Gastrocnemius medialis (tissue), 4 donors: ENCODE measurements around the gene MYO18B. TPM values are rescaled to one million over a fixed set of nuclear protein-coding genes. Genes with fewer than 3 reads are reported as not detected.

Experiments used
- ATAC-seq, 2 donors: fragments of 150-250 bp; one replicate each; pipeline ENCODE4 v1.9.1; 2016
- DNase-seq, 2 donors: peaks; one replicate each; pipeline ENCODE4 v3.0.0-alpha.2; 2019
- H3K27ac ChIP-seq, 4 donors: fragments of 200-600 bp; sonication (generic); 1 replicate in 1 of 4; 2 replicates in 3 of 4; pipeline ENCODE4 v1.5.1; 2016 to 2018; ENCODE audit warnings: mild to moderate bottlenecking in 2 of 4, moderate library complexity in 1 of 4
- H3K27me3 ChIP-seq, 3 donors: fragments of 200-600 bp; sonication (generic) in 2 of 3; 1 replicate in 1 of 3; 2 replicates in 2 of 3; pipeline versions ENCODE4 v1.5.1 to v1.6.0; 2016 to 2019; ENCODE audit warnings: mild to moderate bottlenecking in 1 of 3, moderate library complexity in 1 of 3
- H3K36me3 ChIP-seq, 2 donors: fragments of 200-600 bp; sonication (generic) in 1 of 2; one replicate each; pipeline ENCODE4 v1.5.1; 2017 to 2018
- H3K4me1 ChIP-seq, 2 donors: fragments of 200-600 bp; sonication (generic) in 1 of 2; one replicate each; pipeline ENCODE4 v1.5.1; 2016 to 2017; ENCODE audit warnings: mild to moderate bottlenecking in 2 of 2
- H3K4me3 ChIP-seq, 4 donors: fragments of 200-600 bp; sonication (generic) in 3 of 4; 1 replicate in 1 of 4; 2 replicates in 3 of 4; pipeline ENCODE4 v1.5.1; 2016 to 2019; ENCODE audit warnings: mild to moderate bottlenecking in 2 of 4
- H3K9me3 ChIP-seq, 3 donors: fragments of 200-600 bp; sonication (generic) in 2 of 3; 1 replicate in 1 of 3; 2 replicates in 2 of 3; pipeline ENCODE4 v1.5.1; 2016 to 2019
- POLR2A ChIP-seq, 2 donors: fragments of 450-650 bp; IDR thresholded peaks; one replicate each; pipeline ENCODE4 v1.6.1; 2017; ENCODE audit warnings: antibody characterized with exemption in 2 of 2, mild to moderate bottlenecking in 2 of 2, moderate library complexity in 2 of 2
- in situ Hi-C, 4 donors: fragments of 200-750 bp; cut with MboI; loops; one replicate each; pipeline versions ENCODE4 v1.15.0 to v1.8.0; 2017; ENCODE audit warnings: low sequenced_read_pairs in 4 of 4
- intact Hi-C: fragments of 100-400 bp; cut with DNase I; formaldehyde crosslinking; loops from one replicate; pipeline ENCODE4 v1.15.1; 2023; ENCODE audit warnings: low total_unique reads
- total RNA-seq, 4 donors: library from RNA; depleted of rRNA; stranded (reverse); fragments of >200 nt; gene quantifications; one replicate each; pipeline versions ENCODE4 v1.1.0 to v1.2.3, GENCODE V29; 2016
- TF ChIP-seq, protein P1 (sequence below), 5 experiments: fragments of 450-650 bp in 3 of 5; fragments of 200-600 bp in 2 of 5; sonication (generic) in 2 of 5; IDR thresholded peaks in 4 of 5; conservative IDR thresholded peaks in 1 of 5; 1 replicate in 4 of 5; 2 replicates in 1 of 5; pipeline ENCODE4 v1.5.1; 2016 to 2019; ENCODE audit warnings: antibody characterized with exemption in 5 of 5, mild to moderate bottlenecking in 3 of 5, moderate library complexity in 3 of 5

The MYO18B gene
- total RNA-seq, 4 donors from 2014 or later: 273 to 408 (median 362) TPM

DNA sequence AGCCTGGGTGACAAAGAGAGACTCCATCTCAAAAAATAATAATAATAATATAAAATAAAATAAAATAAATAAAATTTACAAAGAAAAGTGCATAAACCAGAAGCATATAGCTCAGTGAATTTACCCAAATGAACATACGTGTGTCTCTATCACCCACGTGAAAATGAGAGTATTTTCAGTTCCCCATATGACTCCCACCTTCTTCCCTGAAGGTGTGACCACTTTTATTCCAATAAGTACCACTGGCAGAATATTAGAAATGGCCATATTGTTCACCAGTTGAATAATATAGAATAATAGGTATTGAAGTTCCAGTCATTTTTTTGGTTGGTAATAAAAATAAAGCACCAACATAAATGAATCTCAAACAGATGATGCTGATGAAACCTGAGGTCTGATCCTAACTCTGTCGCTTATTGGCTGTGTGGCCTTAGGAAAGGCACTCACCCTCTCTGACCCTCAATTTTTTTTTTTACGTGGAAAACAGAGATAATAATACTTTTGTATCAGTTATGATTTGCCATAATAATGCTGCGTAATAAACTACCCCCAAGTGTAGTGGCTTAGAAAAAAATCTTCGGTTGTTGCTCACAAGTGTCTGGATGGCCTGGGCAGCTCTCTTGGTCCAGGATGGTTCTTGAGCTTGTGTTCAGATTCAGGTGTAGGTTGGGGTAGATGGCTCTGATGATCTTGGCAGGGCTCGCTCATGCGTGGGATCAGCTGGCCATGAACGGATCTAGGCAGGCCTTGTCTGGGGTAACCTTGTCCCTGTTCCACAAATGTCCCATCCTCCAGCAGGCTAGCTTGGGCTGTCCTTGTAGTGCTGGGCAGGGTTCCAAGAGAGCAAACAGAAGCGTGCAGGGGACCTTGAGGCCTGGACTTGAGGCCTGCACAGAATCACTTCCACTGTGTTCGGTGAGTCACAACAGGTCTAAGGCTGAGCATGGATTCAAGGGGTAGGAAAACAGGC, 88.1 kb downstream of the MYO18B start:
- Histone ChIP-seq H3K36me3 (peaks cover 0 to 90% of the 10 kb centered on the region in 2 donors), H3K4me1 (peaks cover 3 to 14% of the 10 kb centered on the region in 2 donors), H3K4me3 (no peak overlapping the region), H3K9me3 (no peaks in the 10 kb centered on the region), H3K27me3 (no peaks in the 10 kb centered on the region), H3K27ac (peak overlapping the region in 2 of 4 donors; percentile 4 to 72)
- in situ Hi-C loops (no loop called here), intact Hi-C loops (no loop called here)
- ATAC-seq (peak; percentile 18 to 29), DNase-seq (peak in 1 of 2 donors; percentile 42)
- TF ChIP-seq, protein P1, sequence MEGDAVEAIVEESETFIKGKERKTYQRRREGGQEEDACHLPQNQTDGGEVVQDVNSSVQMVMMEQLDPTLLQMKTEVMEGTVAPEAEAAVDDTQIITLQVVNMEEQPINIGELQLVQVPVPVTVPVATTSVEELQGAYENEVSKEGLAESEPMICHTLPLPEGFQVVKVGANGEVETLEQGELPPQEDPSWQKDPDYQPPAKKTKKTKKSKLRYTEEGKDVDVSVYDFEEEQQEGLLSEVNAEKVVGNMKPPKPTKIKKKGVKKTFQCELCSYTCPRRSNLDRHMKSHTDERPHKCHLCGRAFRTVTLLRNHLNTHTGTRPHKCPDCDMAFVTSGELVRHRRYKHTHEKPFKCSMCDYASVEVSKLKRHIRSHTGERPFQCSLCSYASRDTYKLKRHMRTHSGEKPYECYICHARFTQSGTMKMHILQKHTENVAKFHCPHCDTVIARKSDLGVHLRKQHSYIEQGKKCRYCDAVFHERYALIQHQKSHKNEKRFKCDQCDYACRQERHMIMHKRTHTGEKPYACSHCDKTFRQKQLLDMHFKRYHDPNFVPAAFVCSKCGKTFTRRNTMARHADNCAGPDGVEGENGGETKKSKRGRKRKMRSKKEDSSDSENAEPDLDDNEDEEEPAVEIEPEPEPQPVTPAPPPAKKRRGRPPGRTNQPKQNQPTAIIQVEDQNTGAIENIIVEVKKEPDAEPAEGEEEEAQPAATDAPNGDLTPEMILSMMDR (IDR thresholded peaks at IDR 0.05 in 4 of 5, conservative IDR thresholded peaks at IDR 0.05 in 1 of 5): no peak
- TF ChIP-seq POLR2A (IDR thresholded peaks at IDR 0.05): no peak

DNA sequence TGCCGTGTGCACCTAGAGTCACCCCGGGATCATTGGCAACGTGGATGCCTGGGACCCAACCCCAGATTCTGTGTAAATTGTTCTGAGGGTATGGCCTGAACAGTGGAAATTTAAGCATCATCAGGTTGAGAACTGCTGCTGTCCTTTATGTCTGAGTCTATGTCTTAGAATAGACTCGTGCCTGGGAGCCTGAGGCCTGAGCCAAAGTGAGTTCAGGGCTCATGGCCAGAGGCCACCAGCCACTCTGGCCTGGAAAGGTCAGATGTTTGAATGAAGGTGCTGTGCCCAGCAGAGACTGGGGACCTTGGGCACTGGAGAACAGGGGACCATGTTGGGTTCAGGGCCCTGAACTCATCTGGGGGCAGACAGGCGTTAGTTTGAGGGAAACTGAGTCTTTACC, 91.1 kb downstream of the MYO18B start:
- Histone ChIP-seq H3K4me3 (no peak overlapping the region), H3K27ac (peak overlapping the region in 3 of 4 donors; percentile 11 to 72 (median 42)), H3K4me1 (peaks cover 3 to 20% of the 10 kb centered on the region in 2 donors), H3K36me3 (peaks cover 0 to 76% of the 10 kb centered on the region in 2 donors), H3K9me3 (no peaks in the 10 kb centered on the region), H3K27me3 (no peaks in the 10 kb centered on the region)
- peak in 1 of 2 donors; percentile 59 for DNase-seq
- intact Hi-C loops (no loop called here), in situ Hi-C loops (no loop called here)
- TF ChIP-seq, protein P1 (IDR thresholded peaks at IDR 0.05 in 4 of 5, conservative IDR thresholded peaks at IDR 0.05 in 1 of 5): no peak
- no peak for TF ChIP-seq POLR2A (IDR thresholded peaks at IDR 0.05)
- peak in 1 of 2 donors; percentile 63 for ATAC-seq

DNA sequence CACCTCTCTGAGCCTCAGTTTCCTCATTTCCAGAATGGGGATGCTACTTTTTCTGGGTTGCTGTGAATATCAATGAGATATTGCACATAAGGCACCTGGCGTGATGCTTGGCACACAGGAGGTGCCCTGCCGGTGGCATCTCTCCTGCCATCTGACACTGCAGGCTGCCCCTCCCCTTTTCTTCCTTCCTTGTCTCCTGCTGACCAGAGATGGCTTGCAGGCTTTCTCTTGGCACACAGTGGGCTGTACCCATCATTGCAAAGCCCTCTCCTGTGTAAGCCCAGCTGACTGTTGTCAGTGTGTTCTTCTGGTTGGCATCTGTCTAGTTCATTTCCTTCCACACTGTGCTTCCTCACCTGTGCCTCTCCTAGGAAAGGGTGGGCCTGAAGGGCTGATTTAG, 91.7 kb downstream of the MYO18B start:
- Histone ChIP-seq H3K27me3 (no peaks in the 10 kb centered on the region), H3K4me3 (no peak overlapping the region), H3K27ac (peak overlapping the region in 1 of 4 donors; percentile 72), H3K4me1 (peaks cover 3 to 26% of the 10 kb centered on the region in 2 donors), H3K9me3 (no peaks in the 10 kb centered on the region), H3K36me3 (peaks cover 0 to 70% of the 10 kb centered on the region in 2 donors)
- DNase-seq: no peak
- intact Hi-C loops (no loop called here), in situ Hi-C loops (no loop called here)
- no peak for TF ChIP-seq POLR2A (IDR thresholded peaks at IDR 0.05)
- TF ChIP-seq, protein P1 (IDR thresholded peaks at IDR 0.05 in 4 of 5, conservative IDR thresholded peaks at IDR 0.05 in 1 of 5): no peak
- no peak for ATAC-seq

DNA sequence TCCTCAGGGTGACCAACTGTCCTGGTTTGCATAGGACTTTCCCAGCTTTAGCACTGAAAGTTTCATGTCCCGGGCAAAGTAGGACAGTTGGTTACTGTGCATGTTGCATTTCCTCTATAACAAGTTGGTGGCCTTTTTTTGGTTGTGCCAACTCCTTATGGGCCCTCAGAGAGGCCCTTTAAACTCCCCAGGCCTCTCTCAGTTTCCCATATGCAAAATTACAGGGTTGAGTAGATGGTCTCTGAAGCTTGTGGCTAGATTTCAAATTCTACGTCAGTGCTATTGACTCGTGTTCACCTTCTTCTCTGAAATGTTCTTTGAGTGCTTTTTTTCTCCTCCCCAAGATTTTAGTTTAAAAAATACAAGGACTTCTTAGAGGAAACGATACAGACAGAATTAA, 92.5 kb downstream of the MYO18B start:
- in situ Hi-C loops: no loop called here
- H3K4me3 ChIP-seq: no peak overlapping the region
- intact Hi-C loops: no loop called here
- peak overlapping the region in 1 of 4 donors; percentile 14 for H3K27ac ChIP-seq
- peaks cover 3 to 34% of the 10 kb centered on the region in 2 donors for H3K4me1 ChIP-seq
- no peak for TF ChIP-seq POLR2A (IDR thresholded peaks at IDR 0.05)
- TF ChIP-seq, protein P1 (IDR thresholded peaks at IDR 0.05 in 4 of 5, conservative IDR thresholded peaks at IDR 0.05 in 1 of 5): no peak
- no peaks in the 10 kb centered on the region for H3K9me3 ChIP-seq
- ATAC-seq (no peak), DNase-seq (no peak)
- H3K27me3 ChIP-seq: no peaks in the 10 kb centered on the region
- peaks cover 0 to 62% of the 10 kb centered on the region in 2 donors for H3K36me3 ChIP-seq
